Upper lobe of left lung (tissue), 6 donors: ENCODE measurements around the gene CLIP1. TPM values are rescaled to one million over a fixed set of nuclear protein-coding genes. Genes with fewer than 3 reads are reported as not detected.

ENCODE experiments used
- ATAC-seq, 2 donors: fragments of 200-7000 bp; cut with Tn5 transposase; one replicate each; pipeline ENCODE4 v1.9.1; 2022; ENCODE audit warnings: mild to moderate bottlenecking in 2 of 2, moderate library complexity in 2 of 2; ENCODE audit not compliant: low FRiP score in 2 of 2
- DNase-seq, 2 donors: peaks; one replicate each; pipeline ENCODE4 v3.0.0-alpha.2; 2019 to 2020
- H3K27ac ChIP-seq, 4 donors: fragments of 200-600 bp; sonication (generic); one replicate each; pipeline ENCODE4 v1.5.1; 2016 to 2019
- H3K27me3 ChIP-seq, 4 donors: fragments of 200-600 bp; sonication (generic); one replicate each; pipeline ENCODE4 v1.5.1; 2017 to 2019
- H3K36me3 ChIP-seq, 4 donors: fragments of 200-600 bp; sonication (generic); one replicate each; pipeline ENCODE4 v1.5.1; 2016 to 2019
- H3K4me1 ChIP-seq, 4 donors: fragments of 200-600 bp; sonication (generic); one replicate each; pipeline ENCODE4 v1.5.1; 2018 to 2019
- H3K4me3 ChIP-seq, 4 donors: fragments of 200-600 bp; sonication (generic); one replicate each; pipeline ENCODE4 v1.5.1; 2017 to 2019; ENCODE audit warnings: mild to moderate bottlenecking in 2 of 4, moderate library complexity in 1 of 4
- H3K9me3 ChIP-seq, 4 donors: fragments of 200-600 bp; sonication (generic); one replicate each; pipeline ENCODE4 v1.5.1; 2018 to 2019
- CTCF ChIP-seq, 6 experiments: fragments of 450-650 bp in 4 of 6; fragments of 200-600 bp in 2 of 6; sonication (generic) in 2 of 6; IDR thresholded peaks; one replicate each; pipeline ENCODE4 v1.5.1; 2016 to 2019; ENCODE audit warnings: antibody characterized with exemption in 6 of 6
- EP300 ChIP-seq, 4 donors: sonication (generic); formaldehyde crosslinking; IDR thresholded peaks; one replicate each; pipeline ENCODE4 v1.5.1; 2017; ENCODE audit warnings: antibody characterized with exemption in 4 of 4, control low read depth in 2 of 4
- POLR2A ChIP-seq, 4 donors: fragments of 450-650 bp; IDR thresholded peaks; one replicate each; pipeline ENCODE4 v1.5.1; 2016 to 2017; ENCODE audit warnings: antibody characterized with exemption in 4 of 4, mild to moderate bottlenecking in 2 of 4
- POLR2AphosphoS5 ChIP-seq, 2 donors: sonication (generic); formaldehyde crosslinking; IDR thresholded peaks; one replicate each; pipeline ENCODE4 v1.5.1; 2017; ENCODE audit warnings: antibody characterized with exemption in 2 of 2
- WGBS, 2 donors: methylation state at CpG; one replicate each; pipeline ENCODE4 v1.1.5; 2017 to 2018; 5-methylcytosine and 5-hydroxymethylcytosine counted together
- total RNA-seq, 6 donors: library from RNA; depleted of rRNA in 4 of 6; stranded (reverse); fragments of >200 nt in 4 of 6; gene quantifications; one replicate each; pipeline versions ENCODE4 v1.1.0 to v1.2.1, GENCODE V29; 2016 to 2021
- donor health status: DM: no; HTN: no; CAD: no; lungs with moderate emphysema.
- donor health status: DM: no; HTN: yes; CAD: no; lungs with severe emphysema.

Gene CLIP1
- total RNA-seq, 6 donors from 2014 or later = 78.4 to 152 (median 104) TPM

- H3K4me3 ChIP-seq = no peak overlapping the region
- ATAC-seq (no peak), DNase-seq (no peak)
- peaks cover 19 to 55% (median 31%) of the 10 kb centered on the region in 4 donors for H3K36me3 ChIP-seq
- no peaks in the 10 kb centered on the region for H3K9me3 ChIP-seq
- 94 to 98% methylated on average over 8 of the region's 8 CpGs for WGBS, 2 donors
- no peaks in the 10 kb centered on the region for H3K27me3 ChIP-seq
- TF ChIP-seq POLR2AphosphoS5 (IDR thresholded peaks at IDR 0.05) = no peak
- no peak for TF ChIP-seq CTCF (IDR thresholded peaks at IDR 0.05)
- TF ChIP-seq POLR2A (IDR thresholded peaks at IDR 0.05) = no peak
- TF ChIP-seq EP300 (IDR thresholded peaks at IDR 0.05) = no peak
- H3K4me1 ChIP-seq = no peaks in the 10 kb centered on the region
- H3K27ac ChIP-seq = no peak overlapping the region
These were observed 171.9 kb downstream of the CLIP1 start for GRCh38 chr12:122250536-122250935.

GRCh38 chr12:122250047-122250446 lies 172.4 kb downstream of the CLIP1 start:
- TF ChIP-seq EP300 (IDR thresholded peaks at IDR 0.05) (no peak), CTCF (IDR thresholded peaks at IDR 0.05) (no peak), POLR2A (IDR thresholded peaks at IDR 0.05) (no peak), POLR2AphosphoS5 (IDR thresholded peaks at IDR 0.05) (no peak)
- WGBS, 2 donors = 95 to 99% methylated on average over 6 of the region's 6 CpGs

GRCh38 chr12:122245553-122245952 lies 176.9 kb downstream of the CLIP1 start:
- peak overlapping the region in 1 of 4 donors; percentile 18 for H3K27ac ChIP-seq
- H3K27me3 ChIP-seq = no peaks in the 10 kb centered on the region
- no peak overlapping the region for H3K4me3 ChIP-seq
- DNase-seq = no peak
- H3K4me1 ChIP-seq = no peaks in the 10 kb centered on the region
- peaks cover 16 to 72% (median 37%) of the 10 kb centered on the region in 4 donors for H3K36me3 ChIP-seq
- TF ChIP-seq EP300 (IDR thresholded peaks at IDR 0.05) = no peak
- WGBS, 2 donors = 86 to 100% methylated on average over 1 of the region's 1 CpG
- ATAC-seq = no peak
- H3K9me3 ChIP-seq = no peaks in the 10 kb centered on the region

More at GRCh38 chr12:122250047-122250446, 172.4 kb downstream of the CLIP1 start:
- no peaks in the 10 kb centered on the region for H3K27me3 ChIP-seq
- H3K4me1 ChIP-seq = no peaks in the 10 kb centered on the region
- DNase-seq (no peak), ATAC-seq (no peak)
- H3K4me3 ChIP-seq = no peak overlapping the region
- no peaks in the 10 kb centered on the region for H3K9me3 ChIP-seq
- peaks cover 19 to 52% (median 31%) of the 10 kb centered on the region in 4 donors for H3K36me3 ChIP-seq
- no peak overlapping the region for H3K27ac ChIP-seq

- H3K4me1 ChIP-seq = no peaks in the 10 kb centered on the region
- no peaks in the 10 kb centered on the region for H3K9me3 ChIP-seq
- no peak for TF ChIP-seq POLR2A (IDR thresholded peaks at IDR 0.05)
- no peak for TF ChIP-seq EP300 (IDR thresholded peaks at IDR 0.05)
- no peak for TF ChIP-seq CTCF (IDR thresholded peaks at IDR 0.05)
- TF ChIP-seq POLR2AphosphoS5 (IDR thresholded peaks at IDR 0.05) = no peak
- peak overlapping the region in 1 of 4 donors; percentile 18 for H3K27ac ChIP-seq
- no peaks in the 10 kb centered on the region for H3K27me3 ChIP-seq
- H3K36me3 ChIP-seq = peaks cover 16 to 70% (median 36%) of the 10 kb centered on the region in 4 donors
- H3K4me3 ChIP-seq = peak overlapping the region in 1 of 4 donors; percentile 0
- ATAC-seq (no peak), DNase-seq (no peak)
- WGBS, 2 donors = 81 to 92% methylated on average over 10 to 11 of the region's 11 CpGs
These were observed 177.7 kb downstream of the CLIP1 start for GRCh38 chr12:122244565-122245371.

GRCh38 chr12:122243965-122244364 lies 178.5 kb downstream of the CLIP1 start:
- DNase-seq (no peak), ATAC-seq (no peak)
- 74 to 78% methylated on average over 6 of the region's 6 CpGs for WGBS, 2 donors
- TF ChIP-seq POLR2AphosphoS5 (IDR thresholded peaks at IDR 0.05) (no peak), CTCF (IDR thresholded peaks at IDR 0.05) (no peak), POLR2A (IDR thresholded peaks at IDR 0.05) (no peak), EP300 (IDR thresholded peaks at IDR 0.05) (no peak)
- Histone ChIP-seq H3K9me3 (no peaks in the 10 kb centered on the region), H3K27me3 (no peaks in the 10 kb centered on the region), H3K27ac (no peak overlapping the region), H3K4me1 (no peaks in the 10 kb centered on the region), H3K36me3 (peaks cover 8 to 67% (median 33%) of the 10 kb centered on the region in 4 donors), H3K4me3 (no peak overlapping the region)
